HFF-Myc (cell line): ENCODE results near the gene KDM8.

Source experiments
- DNase-seq: peaks from one replicate; pipeline ENCODE4 v3.0.0-alpha.2; 2011; ENCODE audit warnings: low read depth; ENCODE audit errors: extremely low read depth
- H3K4me3 ChIP-seq: replicated peaks from 2 replicates; pipeline ENCODE4 v1.5.1; 2011; ENCODE audit warnings: low read depth, mild to moderate bottlenecking, control low read depth, low read length
- CTCF ChIP-seq: IDR thresholded peaks from 2 replicates; pipeline ENCODE4 v1.5.1; 2012; ENCODE audit warnings: mild to moderate bottlenecking, low read depth, low read length, control low read depth; ENCODE audit errors: missing control alignments

KDM8 gene

GRCh38 chr16:27220120-27220519, 16.8 kb downstream of the KDM8 start:
- TF ChIP-seq CTCF: no peak
- DNase-seq: no peak
- H3K4me3 ChIP-seq: no peak overlapping the region

- H3K4me3 ChIP-seq: no peak overlapping the region
- no peak for DNase-seq
- TF ChIP-seq CTCF: no peak
Measured at GRCh38 chr16:27220527-27220926, 17.2 kb downstream of the KDM8 start.

GRCh38 chr16:27220991-27221390, 17.7 kb downstream of the KDM8 start:
- no peak overlapping the region for H3K4me3 ChIP-seq
- TF ChIP-seq CTCF: no peak
- no peak for DNase-seq

- no peak for DNase-seq
Measured at GRCh38 chr16:27221576-27222248, 18.4 kb downstream of the KDM8 start.

GRCh38 chr16:27222249-27223225, 19.2 kb downstream of the KDM8 start:
- H3K4me3 ChIP-seq: no peak overlapping the region
- no peak for DNase-seq
- TF ChIP-seq CTCF: no peak

More at GRCh38 chr16:27221576-27222248, 18.4 kb downstream of the KDM8 start:
- H3K4me3 ChIP-seq: no peak overlapping the region
- TF ChIP-seq CTCF: no peak

GRCh38 chr16:27223226-27223610, 19.9 kb downstream of the KDM8 start:
- no peak for DNase-seq
- no peak for TF ChIP-seq CTCF
- no peak overlapping the region for H3K4me3 ChIP-seq
